NCI-H524 (cell line): ENCODE measurements around the gene CMSS1.

ENCODE experiments used
- DNase-seq, 2 experiments: peaks; one replicate each; lab custom pipeline; 2025; lab: John Stamatoyannopoulos, UW

CMSS1 gene

DNA sequence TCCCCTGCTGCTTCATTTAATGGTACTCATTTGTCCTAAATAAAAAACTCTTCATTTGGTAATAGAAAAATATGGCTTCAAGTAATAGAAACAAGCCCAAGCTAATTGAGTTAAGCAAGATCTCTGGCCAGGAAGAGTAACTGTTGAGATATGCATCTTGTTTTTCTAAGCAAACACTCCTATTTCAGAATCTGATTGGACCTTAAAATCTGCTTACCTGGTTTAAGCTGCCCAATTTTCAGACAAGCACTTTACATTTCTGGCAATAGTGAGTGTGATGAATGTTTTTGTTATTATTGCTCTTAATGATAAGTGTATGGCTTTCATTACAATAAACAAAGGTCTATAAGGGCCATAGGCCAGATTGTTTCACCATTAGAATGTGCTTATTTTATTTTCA lies 86.2 kb downstream of the CMSS1 start:
- DNase-seq, result no peak

- DNase-seq, result no peak
Observed at GRCh38 chr3:99907959-99908544, 90.4 kb downstream of the CMSS1 start.

- no peak for DNase-seq
Observed at GRCh38 chr3:99909714-99910495, 92.2 kb downstream of the CMSS1 start.

DNA sequence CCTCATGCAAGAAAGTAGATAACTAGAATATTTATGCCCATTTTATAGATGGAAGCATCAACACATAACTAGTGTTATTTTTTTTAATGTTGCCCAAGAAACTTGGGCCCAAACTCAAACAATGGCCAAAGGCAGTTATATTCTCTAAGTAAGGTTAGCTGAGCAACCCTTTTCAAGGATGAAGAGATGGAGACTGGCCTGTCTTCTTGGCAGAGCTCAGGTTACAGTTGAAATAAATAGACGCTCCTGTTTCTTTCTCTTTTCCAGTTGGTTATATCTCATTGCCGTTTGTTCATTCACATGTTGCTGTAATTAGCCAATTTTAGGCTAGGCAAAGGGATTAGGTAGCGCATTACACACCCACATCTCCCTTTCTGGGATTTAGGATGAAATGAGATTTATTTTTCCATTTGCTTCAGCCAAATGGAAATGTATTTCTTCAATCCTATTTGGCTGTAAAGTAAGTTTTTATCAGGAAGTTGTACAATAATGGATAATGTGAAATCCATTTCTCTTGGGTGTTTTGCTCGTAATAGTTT lies 93.2 kb downstream of the CMSS1 start:
- peak in 1 of 2 experiments; percentile 17 for DNase-seq

- peak; percentile 87 to 97 for DNase-seq
Observed at GRCh38 chr3:99911433-99911832, 93.8 kb downstream of the CMSS1 start.

DNA sequence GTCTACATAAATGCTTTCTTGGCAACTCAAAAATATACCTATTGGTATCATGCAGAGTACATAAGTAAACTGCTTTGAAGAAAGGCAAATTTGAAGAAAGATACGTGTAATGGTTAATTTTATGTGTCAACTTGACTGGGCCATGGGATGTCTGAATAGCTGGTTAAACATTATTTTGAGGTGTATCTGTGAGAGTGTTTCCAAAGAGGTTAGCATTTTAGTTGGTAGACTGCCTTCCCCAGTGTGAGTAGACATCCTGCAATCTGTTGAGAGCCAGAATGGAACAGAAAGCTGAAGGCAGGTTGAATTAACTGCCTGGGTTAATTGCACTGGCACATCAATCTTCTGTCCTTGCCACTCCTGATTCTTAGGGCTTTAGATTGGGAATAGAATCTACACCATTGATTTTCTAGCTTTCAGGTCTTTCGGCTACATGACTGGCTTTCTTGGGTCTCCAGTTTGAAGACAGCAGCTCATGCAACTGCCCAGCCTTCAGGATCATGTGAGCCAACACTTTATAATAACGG lies 98.3 kb downstream of the CMSS1 start:
- DNase-seq, result no peak

GRCh38 chr3:99918715-99919114 lies 101.1 kb downstream of the CMSS1 start:
- no peak for DNase-seq

DNA sequence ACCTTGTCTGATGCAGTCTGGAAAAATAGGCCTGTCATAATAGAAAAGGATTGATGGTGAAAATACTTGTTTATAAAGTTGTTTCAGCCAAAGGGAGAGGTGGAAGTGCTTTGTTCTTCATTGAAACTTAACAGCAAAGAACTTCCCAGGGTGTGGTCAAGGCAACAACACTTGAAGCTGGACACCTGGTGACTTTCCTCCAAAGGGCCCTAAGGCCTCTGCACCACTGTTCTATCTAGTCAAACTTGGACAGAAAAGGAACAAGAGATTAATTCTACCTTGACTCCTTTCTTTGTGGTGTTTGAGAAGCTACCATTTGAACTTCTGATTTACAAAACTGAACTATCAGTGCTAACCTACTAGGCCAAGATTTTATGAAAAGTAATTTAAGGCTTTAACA lies 102.0 kb downstream of the CMSS1 start:
- no peak for DNase-seq

DNA sequence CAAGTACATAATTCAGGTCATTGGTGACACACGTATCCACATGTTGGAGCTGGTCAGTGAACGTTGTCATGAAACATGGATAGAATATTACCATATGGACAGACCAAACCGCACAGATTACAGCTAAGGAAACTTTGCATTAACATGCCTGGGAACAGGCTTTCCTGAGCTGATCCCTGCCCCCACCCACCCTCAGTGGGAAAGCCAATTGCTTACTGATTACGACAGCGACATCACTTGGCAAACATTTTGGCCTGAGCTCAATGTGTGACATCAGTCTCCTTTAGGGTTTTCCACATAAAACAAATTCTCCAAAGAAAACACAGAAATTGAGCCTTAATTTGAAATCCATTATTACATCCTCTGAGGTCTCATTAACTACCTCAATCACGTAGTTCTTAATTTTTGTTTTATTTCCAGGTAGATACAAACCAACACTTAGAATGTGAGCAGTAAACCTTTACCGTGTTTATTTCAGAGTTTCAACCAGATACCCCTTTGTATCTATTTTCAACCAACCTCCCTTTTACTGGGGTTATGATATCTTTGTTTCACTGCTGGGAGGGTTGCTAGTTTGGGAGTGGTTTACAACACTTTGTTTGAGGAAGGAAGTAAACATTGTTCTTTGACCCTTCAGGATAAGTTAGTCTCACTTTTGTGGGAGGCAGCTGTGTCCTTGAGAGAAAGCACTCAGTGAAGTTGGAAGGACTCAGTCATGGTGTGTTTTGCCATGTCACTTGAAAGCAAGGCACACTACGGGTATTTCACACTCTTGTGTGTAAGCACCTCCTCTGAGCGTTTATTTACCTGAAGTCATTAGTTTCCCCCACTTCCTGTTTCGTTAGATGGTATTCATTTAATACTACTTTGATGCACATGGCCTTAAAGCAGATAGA lies 103.1 kb downstream of the CMSS1 start:
- DNase-seq, result no peak

GRCh38 chr3:99921377-99921695 lies 103.7 kb downstream of the CMSS1 start:
- DNase-seq, result no peak

GRCh38 chr3:99921986-99922385 lies 104.3 kb downstream of the CMSS1 start:
- DNase-seq, result no peak

- DNase-seq, result no peak
Observed at GRCh38 chr3:99923873-99924272, 106.2 kb downstream of the CMSS1 start.

GRCh38 chr3:99925584-99926230 lies 108.0 kb downstream of the CMSS1 start:
- DNase-seq, result peak; percentile 95 to 99

DNA sequence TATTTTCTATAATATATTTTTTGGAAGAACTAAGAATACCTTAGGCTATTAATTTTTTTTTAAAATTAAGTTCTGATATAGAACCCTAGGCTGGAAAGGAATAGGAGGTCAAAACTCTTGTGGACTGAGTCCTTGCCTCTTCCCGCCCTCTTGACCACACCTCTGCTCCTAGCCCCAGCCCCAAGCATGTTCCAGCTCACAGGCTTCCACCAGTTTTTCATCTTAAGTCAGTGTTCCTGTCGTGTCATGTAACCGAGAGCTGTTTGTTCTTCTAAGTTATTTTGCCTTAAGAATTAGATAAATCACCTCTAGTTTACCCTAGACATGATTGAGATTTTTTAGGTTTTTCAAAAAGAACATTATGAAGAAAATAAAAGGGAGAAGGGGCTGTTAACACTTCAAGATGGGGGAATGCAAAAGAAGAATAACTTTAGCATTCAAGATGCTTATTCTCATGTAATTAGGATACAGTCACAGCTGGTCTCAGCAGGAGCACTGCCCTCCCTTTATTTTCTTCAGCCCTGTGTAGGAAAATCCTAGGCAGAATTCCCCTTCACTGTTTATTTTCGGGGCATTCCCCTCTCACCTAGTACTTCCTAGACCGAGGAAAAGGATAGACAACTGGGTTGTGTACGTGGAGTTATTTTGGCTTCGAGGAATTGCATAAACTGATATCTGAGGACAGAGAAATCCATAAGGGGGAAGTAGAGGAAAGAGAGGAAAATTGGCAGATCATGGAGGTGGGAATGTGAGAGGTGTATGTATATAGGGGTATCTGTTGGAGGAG lies 110.2 kb downstream of the CMSS1 start:
- peak in 1 of 2 experiments; percentile 19 for DNase-seq

DNA sequence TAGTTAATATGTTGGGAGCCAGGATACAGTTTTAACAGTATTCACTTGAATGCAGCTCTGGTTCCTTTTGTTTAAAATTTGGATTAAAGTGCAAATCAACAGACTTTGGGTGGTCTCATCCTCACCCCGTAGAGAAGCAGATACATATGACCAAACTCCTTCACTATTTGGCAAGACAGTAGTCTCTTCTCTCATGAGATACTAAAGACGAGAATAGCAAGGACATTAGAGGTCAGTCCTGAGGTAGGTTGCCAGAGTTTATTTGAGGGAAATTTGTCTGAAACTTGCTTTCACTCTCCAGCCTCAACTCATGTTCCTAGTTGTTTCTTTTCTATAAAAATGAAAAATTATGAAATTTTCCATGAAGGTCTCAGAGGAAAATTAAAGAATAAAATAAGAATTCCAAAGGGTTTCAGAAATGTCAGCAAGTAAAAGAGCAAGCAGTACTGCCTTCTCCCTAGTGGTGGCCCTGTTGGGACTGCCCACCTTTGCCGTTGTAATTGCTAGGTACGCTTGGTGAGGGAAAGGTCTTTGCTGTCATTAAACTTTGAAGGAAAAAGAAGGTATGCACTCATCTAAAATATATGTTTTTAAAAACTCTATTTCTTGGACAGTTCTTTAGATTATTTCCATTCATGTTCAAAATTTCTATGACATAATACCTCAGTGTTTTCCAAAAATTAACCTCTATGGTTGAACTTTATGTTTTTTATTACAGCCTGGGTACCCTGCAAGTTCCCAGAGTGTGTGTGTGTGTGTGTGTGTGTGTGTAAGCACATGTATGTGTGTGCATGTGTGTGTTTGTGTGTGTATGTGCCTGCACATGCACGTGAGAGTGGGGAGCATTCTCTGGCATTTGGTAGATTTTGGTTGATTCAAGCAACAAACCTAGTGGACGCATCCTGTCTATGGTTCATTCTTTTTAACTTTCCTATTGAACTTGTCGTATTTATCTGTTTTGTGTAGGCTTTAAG lies 111.4 kb downstream of the CMSS1 start:
- no peak for DNase-seq

GRCh38 chr3:99929745-99930139 lies 112.1 kb downstream of the CMSS1 start:
- DNase-seq, result no peak

DNA sequence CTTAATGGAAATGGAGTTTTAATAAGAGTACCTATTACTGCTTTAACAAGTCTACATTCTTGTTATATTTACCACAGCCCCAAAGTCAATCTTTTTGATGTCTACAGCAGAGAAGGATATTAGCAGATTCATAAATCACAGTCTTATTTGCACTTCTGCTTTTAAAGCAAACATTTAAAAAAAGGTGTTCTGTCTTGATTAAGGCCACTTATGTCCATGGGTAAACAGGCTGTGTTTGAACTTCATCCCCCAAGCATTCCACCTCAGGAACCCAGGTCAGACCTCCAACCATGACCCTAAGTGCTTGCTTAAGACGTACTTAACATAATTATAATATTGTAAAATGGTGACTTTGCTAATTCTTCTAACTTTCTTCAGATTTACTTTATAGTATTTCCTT lies 113.4 kb downstream of the CMSS1 start:
- DNase-seq, result no peak

GRCh38 chr3:99933971-99934750 lies 116.5 kb downstream of the CMSS1 start:
- no peak for DNase-seq
